Mesenchymal stem cell (in vitro differentiated cells and primary cell): ENCODE measurements around the gene HOXC12.
A peak's percentile ranks its signal among the peaks of the same experiment; 100 is the strongest.

Source experiments
- DNase-seq: peaks from one replicate; pipeline ENCODE4 v3.0.0-alpha.2; 2013
- H2AFZ ChIP-seq: one replicate; pipeline ENCODE4 v1.6.1; 2013; ENCODE audit warnings: low read depth, mild to moderate bottlenecking, control low read depth, inconsistent platforms, low read length, moderate library complexity
- H2AK5ac ChIP-seq: 2 replicates; pipeline ENCODE4 v1.6.1; 2013; ENCODE audit warnings: low read length, moderate library complexity, mild to moderate bottlenecking, inconsistent platforms; ENCODE audit not compliant: severe bottlenecking
- H2BK120ac ChIP-seq: one replicate; pipeline ENCODE4 v1.6.1; 2013; ENCODE audit warnings: low read depth, mild to moderate bottlenecking, inconsistent platforms, low read length, moderate library complexity
- H2BK12ac ChIP-seq, 2 experiments: one replicate each; pipeline ENCODE4 v1.6.1; 2013; ENCODE audit warnings: inconsistent platforms in 2 of 2, low read length in 2 of 2, mild to moderate bottlenecking in 2 of 2, moderate library complexity in 2 of 2, control low read depth in 1 of 2
- H2BK15ac ChIP-seq: one replicate; pipeline ENCODE4 v1.6.1; 2013; ENCODE audit warnings: mild to moderate bottlenecking, low read depth, inconsistent platforms; ENCODE audit not compliant: poor library complexity, severe bottlenecking
- H2BK5ac ChIP-seq: 2 replicates; pipeline ENCODE4 v1.6.1; 2013; ENCODE audit warnings: low read depth, mild to moderate bottlenecking, low read length, control low read depth, inconsistent platforms; ENCODE audit not compliant: poor library complexity, severe bottlenecking
- H3K14ac ChIP-seq, 2 experiments: one replicate each; pipeline ENCODE4 v1.6.1; 2013; ENCODE audit warnings: inconsistent platforms in 2 of 2, low read length in 2 of 2, control low read depth in 1 of 2, mild to moderate bottlenecking in 1 of 2, moderate library complexity in 1 of 2
- H3K18ac ChIP-seq, 2 experiments: one replicate each; pipeline ENCODE4 v1.6.1; 2013; ENCODE audit warnings: inconsistent platforms in 2 of 2, low read length in 2 of 2, control low read depth in 1 of 2, low read depth in 1 of 2, mild to moderate bottlenecking in 1 of 2
- H3K23ac ChIP-seq, 2 experiments: one replicate each; pipeline ENCODE4 v1.6.1; 2013; ENCODE audit warnings: inconsistent platforms in 2 of 2, low read length in 2 of 2, mild to moderate bottlenecking in 2 of 2, moderate library complexity in 2 of 2, control low read depth in 1 of 2
- H3K27ac ChIP-seq: 2 replicates; pipeline ENCODE4 v1.5.1; 2013; ENCODE audit warnings: mild to moderate bottlenecking, moderate library complexity, low read length, control low read depth, inconsistent platforms; ENCODE audit not compliant: poor library complexity, severe bottlenecking
- H3K27me3 ChIP-seq, 2 experiments: 2 replicates each; pipeline versions ENCODE4 v1.6.1 to v1.7.0; 2013; ENCODE audit warnings: low read length in 2 of 2, mild to moderate bottlenecking in 2 of 2, moderate library complexity in 2 of 2, control low read depth in 1 of 2, inconsistent platforms in 1 of 2; ENCODE audit not compliant: control insufficient read depth in 1 of 2, insufficient read depth in 1 of 2
- H3K36me3 ChIP-seq, 2 experiments: 2 replicates each; pipeline versions ENCODE4 v1.6.1 to v1.7.0; 2013; ENCODE audit warnings: low read length in 2 of 2, control low read depth in 1 of 2, inconsistent platforms in 1 of 2, low read depth in 1 of 2, mild to moderate bottlenecking in 1 of 2; ENCODE audit not compliant: insufficient read depth in 2 of 2, control insufficient read depth in 1 of 2
- H3K4ac ChIP-seq, 2 experiments: one replicate each; pipeline ENCODE4 v1.6.1; 2013; ENCODE audit warnings: inconsistent platforms in 2 of 2, low read length in 2 of 2, mild to moderate bottlenecking in 2 of 2, moderate library complexity in 2 of 2, control low read depth in 1 of 2, low read depth in 1 of 2
- H3K4me1 ChIP-seq: 2 replicates; pipeline ENCODE4 v1.6.1; 2013; ENCODE audit warnings: low read depth, low read length, control low read depth; ENCODE audit not compliant: control insufficient read depth, insufficient read depth
- H3K4me2 ChIP-seq: 2 replicates; pipeline ENCODE4 v1.6.1; 2013; ENCODE audit warnings: low read length, mild to moderate bottlenecking, inconsistent platforms; ENCODE audit not compliant: poor library complexity, severe bottlenecking
- H3K4me3 ChIP-seq, 2 experiments: 2 replicates each; pipeline versions ENCODE4 v1.5.1 to v1.7.0; 2013; ENCODE audit warnings: low read length in 2 of 2, mild to moderate bottlenecking in 2 of 2, control low read depth in 1 of 2, low read depth in 1 of 2; ENCODE audit not compliant: insufficient read depth in 1 of 2
- H3K79me1 ChIP-seq: replicated peaks from 2 replicates; pipeline ENCODE4 v1.6.1; 2013; ENCODE audit warnings: mild to moderate bottlenecking, control low read depth, low read length, inconsistent platforms; ENCODE audit not compliant: poor library complexity, severe bottlenecking
- H3K9ac ChIP-seq: 2 replicates; pipeline ENCODE4 v1.7.0; 2013; ENCODE audit warnings: mild to moderate bottlenecking, low read length, moderate library complexity
- H3K9me3 ChIP-seq: 2 replicates; pipeline ENCODE4 v1.7.0; 2013; ENCODE audit warnings: mild to moderate bottlenecking, low read length; ENCODE audit not compliant: control insufficient read depth
- H4K8ac ChIP-seq: one replicate; pipeline ENCODE4 v1.6.1; 2013; ENCODE audit warnings: inconsistent platforms, mild to moderate bottlenecking, low read length, moderate library complexity
- H4K91ac ChIP-seq: one replicate; pipeline ENCODE4 v1.6.1; 2013; ENCODE audit warnings: mild to moderate bottlenecking, low read length, inconsistent platforms
- WGBS: methylation state at CpG from one replicate; pipeline ENCODE4 v1.1.7; 2013; ENCODE audit warnings: mixed read lengths; 5-methylcytosine and 5-hydroxymethylcytosine counted together

HOXC12 gene

GRCh38 chr12:53988541-53989226 lies 34.0 kb downstream of the HOXC12 start:
- Histone ChIP-seq H3K9ac (peak overlapping the region; percentile 98), H3K9me3 (no peaks in the 10 kb centered on the region), H4K91ac (no peak overlapping the region), H3K36me3 (no peaks in the 10 kb centered on the region), H2BK5ac (no peak overlapping the region), H3K27ac (peak overlapping the region; percentile 50), H2AFZ (no peak overlapping the region), H3K4me1 (peaks cover 46% of the 10 kb centered on the region), H2BK15ac (no peak overlapping the region), H3K79me1 (peaks cover 2% of the 10 kb centered on the region), H3K23ac (no peak overlapping the region), H4K8ac (no peak overlapping the region), H3K18ac (no peak overlapping the region), H3K4me3 (peak overlapping the region in 1 of 2 experiments; percentile 92), H3K4me2 (peak overlapping the region; percentile 59), H3K27me3 (peaks cover 0 to 10% of the 10 kb centered on the region in 2 experiments), H2BK120ac (no peak overlapping the region), H3K4ac (no peak overlapping the region), H2AK5ac (peak overlapping the region; percentile 79), H3K14ac (no peak overlapping the region), H2BK12ac (no peak overlapping the region)
- WGBS, result 3% methylated on average over 5 of the region's 5 CpGs
- no peak for DNase-seq

DNA sequence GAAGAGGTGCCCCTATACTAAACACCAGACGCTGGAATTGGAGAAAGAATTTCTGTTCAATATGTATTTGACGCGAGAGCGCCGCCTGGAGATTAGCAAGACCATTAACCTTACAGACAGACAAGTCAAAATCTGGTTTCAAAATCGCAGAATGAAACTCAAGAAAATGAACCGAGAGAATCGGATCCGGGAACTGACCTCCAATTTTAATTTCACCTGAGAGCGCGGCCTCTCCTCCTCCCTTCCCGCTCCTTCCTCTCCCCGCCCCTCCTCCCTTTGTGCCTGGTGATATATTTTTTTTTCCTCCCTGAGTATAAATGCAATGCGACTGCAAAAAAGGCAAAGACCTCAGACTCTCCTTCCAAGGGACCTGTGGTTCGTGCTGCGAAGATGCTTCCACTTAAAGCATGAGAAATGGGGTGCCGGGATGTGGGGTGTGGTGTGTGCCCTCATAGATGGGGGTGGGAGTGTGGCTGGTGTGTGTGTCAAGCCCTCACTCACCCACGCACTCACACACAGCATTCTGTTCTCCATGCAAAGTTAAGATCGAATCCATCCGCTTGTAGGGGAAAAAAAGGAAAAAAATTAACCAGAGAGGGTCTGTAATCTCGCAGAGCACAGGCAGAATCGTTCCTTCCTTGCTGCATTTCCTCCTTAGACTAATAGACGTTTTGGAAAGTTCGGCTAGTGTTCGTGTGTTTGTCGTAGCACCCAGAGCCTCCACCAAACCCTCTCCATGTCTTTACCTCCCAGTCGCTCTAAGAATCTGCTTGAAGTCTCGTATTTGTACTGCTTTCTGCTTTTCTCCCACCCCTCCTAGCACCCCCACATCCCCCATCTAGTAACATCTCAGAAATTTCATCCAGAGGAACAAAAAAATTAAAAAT lies 34.8 kb downstream of the HOXC12 start:
- Histone ChIP-seq H3K4me1 (peaks cover 43% of the 10 kb centered on the region), H3K4me3 (peak overlapping the region in 1 of 2 experiments; percentile 92), H2AK5ac (no peak overlapping the region), H3K14ac (no peak overlapping the region), H2BK120ac (no peak overlapping the region), H4K91ac (no peak overlapping the region), H3K9me3 (no peaks in the 10 kb centered on the region), H2BK15ac (no peak overlapping the region), H2BK12ac (no peak overlapping the region), H3K36me3 (no peaks in the 10 kb centered on the region), H3K27ac (peak overlapping the region; percentile 8), H3K27me3 (peaks cover 0 to 4% of the 10 kb centered on the region in 2 experiments), H3K79me1 (peaks cover 2% of the 10 kb centered on the region), H3K18ac (no peak overlapping the region), H2BK5ac (no peak overlapping the region), H2AFZ (no peak overlapping the region), H3K23ac (no peak overlapping the region), H4K8ac (peak overlapping the region; percentile 19), H3K4me2 (peak overlapping the region; percentile 59), H3K9ac (peak overlapping the region; percentile 98), H3K4ac (no peak overlapping the region)
- 22% methylated on average over 24 of the region's 28 CpGs for WGBS
- peak; percentile 71 for DNase-seq

- H3K4me1 ChIP-seq, result peaks cover 43% of the 10 kb centered on the region
- no peak overlapping the region for H4K91ac ChIP-seq
- peak overlapping the region; percentile 98 for H3K9ac ChIP-seq
- H3K36me3 ChIP-seq, result no peaks in the 10 kb centered on the region
- H2AFZ ChIP-seq, result no peak overlapping the region
- H3K4me2 ChIP-seq, result peak overlapping the region; percentile 81
- H3K14ac ChIP-seq, result no peak overlapping the region
- H2BK12ac ChIP-seq, result no peak overlapping the region
- H3K4ac ChIP-seq, result no peak overlapping the region
- 21% methylated on average over 27 of the region's 27 CpGs for WGBS
- H2AK5ac ChIP-seq, result no peak overlapping the region
- no peak overlapping the region for H4K8ac ChIP-seq
- H2BK5ac ChIP-seq, result no peak overlapping the region
- H2BK15ac ChIP-seq, result peak overlapping the region; percentile 33
- H3K79me1 ChIP-seq, result peaks cover 2% of the 10 kb centered on the region
- H3K27ac ChIP-seq, result peak overlapping the region; percentile 62
- peak overlapping the region; percentile 50 to 92 for H3K4me3 ChIP-seq
- no peak overlapping the region for H2BK120ac ChIP-seq
- H3K23ac ChIP-seq, result no peak overlapping the region
- no peak for DNase-seq
- H3K27me3 ChIP-seq, result peaks cover 0 to 4% of the 10 kb centered on the region in 2 experiments
- no peaks in the 10 kb centered on the region for H3K9me3 ChIP-seq
- H3K18ac ChIP-seq, result no peak overlapping the region
Observed at GRCh38 chr12:53990311-53991076, 35.8 kb downstream of the HOXC12 start.
